GM15510 (cell line): ENCODE results near the gene ANKZF1.

Experiments
- POLR2A ChIP-seq: IDR thresholded peaks from 3 replicates; pipeline ENCODE4 v1.6.1; 2011; ENCODE audit warnings: borderline replicate concordance; ENCODE audit not compliant: insufficient read length; ENCODE audit errors: extremely low read depth

Gene ANKZF1

DNA sequence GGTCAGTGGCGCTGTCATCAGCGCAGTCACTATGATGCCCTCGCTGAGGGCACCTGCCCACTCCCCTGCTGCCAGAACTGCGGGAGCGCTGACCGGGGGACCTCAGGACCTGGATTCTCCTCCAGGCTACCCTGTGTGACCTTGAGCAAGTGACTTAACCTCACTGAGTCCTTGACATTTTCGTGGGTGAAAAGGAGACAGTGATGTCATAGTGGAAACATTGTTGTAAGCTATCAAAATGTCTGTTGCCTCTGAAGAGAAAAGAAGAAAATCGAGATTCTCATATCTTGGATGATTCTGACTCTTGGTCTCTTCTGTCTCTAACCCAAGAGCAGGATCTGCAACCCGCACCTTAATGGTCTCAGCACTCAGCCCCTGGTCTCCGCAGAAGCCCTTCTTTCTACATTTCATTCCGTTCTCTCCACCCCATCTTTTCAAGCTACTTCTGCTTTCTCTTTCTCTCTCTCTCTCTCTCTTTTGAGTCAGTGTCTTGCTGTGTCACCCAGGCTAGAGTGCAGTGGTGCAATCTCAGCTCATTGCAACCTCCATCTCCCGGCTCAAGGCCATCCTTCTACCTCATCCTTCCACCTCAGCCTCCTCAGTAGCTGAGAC is 25.1 kb downstream of the ANKZF1 start:
- TF ChIP-seq POLR2A, result no peak

DNA sequence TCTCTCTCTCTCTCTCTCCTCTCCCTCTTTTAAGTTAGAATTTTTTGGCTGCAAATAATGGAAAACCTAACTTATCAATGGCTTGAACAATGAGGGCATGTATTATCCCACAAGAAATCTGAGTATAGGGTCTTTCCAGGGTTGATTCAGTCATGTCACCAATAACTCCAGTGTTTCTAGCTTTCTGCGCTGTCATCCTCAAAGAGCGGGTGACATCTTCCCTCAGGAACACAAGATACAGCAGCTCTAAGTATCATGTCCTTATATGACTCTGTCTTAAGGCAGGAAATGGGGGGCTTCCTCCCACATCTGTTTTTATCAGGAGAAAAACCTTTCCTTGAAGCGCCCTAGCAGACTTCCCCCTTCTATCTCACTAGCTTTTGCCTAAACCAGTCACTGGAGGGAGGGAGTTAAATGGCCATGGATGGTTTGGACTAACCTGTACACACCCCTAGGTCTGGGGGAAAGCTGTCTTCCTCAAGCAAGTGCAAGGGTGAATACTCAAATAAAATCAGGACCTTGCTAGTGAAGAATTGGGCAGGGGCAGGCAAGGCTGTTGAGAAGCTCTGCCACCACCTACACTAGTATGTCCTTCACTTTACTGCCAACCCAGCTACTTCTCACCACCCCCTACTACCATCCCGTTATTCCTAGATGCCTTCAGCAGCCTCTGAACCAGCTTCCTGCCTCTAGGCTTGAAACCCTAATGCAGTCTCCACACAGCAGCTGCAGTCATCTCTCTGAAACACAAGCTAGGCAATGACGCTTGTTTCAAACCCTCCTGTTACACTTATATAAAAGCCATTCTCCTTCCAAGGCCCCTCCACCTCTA is 31.6 kb downstream of the ANKZF1 start:
- no peak for TF ChIP-seq POLR2A

- TF ChIP-seq POLR2A, result no peak
Measured at GRCh38 chr2:219266232-219266631, 36.6 kb downstream of the ANKZF1 start.

DNA sequence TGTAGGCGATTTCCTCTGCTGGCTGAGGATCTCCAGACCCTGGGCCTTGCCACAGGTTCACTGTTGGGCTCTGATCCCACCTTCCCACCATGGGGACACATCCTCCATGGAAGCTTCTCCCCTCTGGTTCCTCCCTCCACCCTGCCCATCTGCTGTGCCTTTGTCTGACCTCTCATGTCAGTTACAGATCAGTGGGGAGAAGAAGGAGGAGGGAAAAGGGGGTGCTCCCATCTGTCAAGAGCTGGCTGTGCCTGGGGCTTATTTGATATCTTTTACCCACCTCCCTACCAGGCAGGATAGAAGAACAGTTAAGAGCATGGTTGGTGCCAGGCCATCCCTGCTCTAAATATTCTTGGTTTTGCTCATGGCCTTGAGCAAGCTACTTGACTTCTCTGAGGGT is 37.3 kb downstream of the ANKZF1 start:
- no peak for TF ChIP-seq POLR2A

GRCh38 chr2:219268294-219268693 is 38.7 kb downstream of the ANKZF1 start:
- no peak for TF ChIP-seq POLR2A

DNA sequence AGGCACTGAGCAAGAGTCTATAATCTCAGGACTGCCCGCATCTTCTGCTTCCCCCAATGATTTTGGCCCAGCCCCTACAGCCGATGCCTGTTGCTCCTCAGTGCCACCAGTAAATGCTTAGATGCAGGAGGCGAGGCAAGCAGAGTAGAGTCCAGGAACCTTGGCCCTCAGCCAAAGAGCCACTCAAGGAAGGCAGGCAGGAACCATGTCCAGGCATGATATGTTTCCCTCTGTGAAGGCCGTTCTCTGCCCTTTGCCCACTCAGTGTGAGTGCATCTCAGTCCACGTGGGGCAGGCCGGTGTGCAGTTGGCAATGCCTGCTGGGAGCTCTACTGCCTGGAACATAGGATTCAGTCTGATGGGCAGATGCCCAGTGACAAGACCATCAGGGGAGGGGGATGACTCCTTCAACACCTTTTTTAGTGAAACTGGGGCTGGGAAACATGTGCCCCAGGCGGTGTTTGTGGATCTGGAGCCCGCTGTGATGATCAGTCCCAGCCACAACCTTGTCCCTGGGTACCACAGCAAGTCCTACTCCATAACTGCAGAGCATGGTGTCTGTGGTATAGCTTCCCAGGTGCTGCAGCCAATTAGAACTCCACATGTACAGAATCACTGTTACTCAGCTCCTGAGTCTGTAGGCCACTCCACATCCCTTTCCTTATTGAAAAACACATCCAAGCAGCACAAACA is 39.9 kb downstream of the ANKZF1 start:
- no peak for TF ChIP-seq POLR2A

GRCh38 chr2:219270055-219270372 is 40.4 kb downstream of the ANKZF1 start:
- no peak for TF ChIP-seq POLR2A

GRCh38 chr2:219271021-219271420 is 41.4 kb downstream of the ANKZF1 start:
- TF ChIP-seq POLR2A, result no peak

GRCh38 chr2:219272356-219272755 is 42.8 kb downstream of the ANKZF1 start:
- TF ChIP-seq POLR2A, result no peak

DNA sequence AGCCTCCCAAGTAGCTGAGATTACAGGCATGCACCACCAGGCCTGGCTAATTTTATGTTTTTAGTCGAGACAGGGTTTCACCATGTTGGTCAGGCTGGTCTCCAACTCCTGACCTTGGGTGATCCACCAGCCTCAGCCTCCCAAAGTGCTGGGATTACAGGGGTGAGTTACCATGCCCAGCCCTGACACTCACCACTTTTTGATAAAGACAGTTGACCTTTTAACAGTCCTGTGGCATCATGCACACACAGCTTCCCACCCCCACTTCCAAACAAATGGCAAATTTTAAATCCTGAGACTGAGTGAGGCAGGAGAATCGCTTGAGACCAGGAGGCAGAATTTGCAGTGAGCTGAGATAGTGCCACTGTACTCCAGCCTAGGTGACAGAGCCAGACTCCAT is 43.4 kb downstream of the ANKZF1 start:
- TF ChIP-seq POLR2A, result no peak

GRCh38 chr2:219273937-219274336 is 44.3 kb downstream of the ANKZF1 start:
- TF ChIP-seq POLR2A, result no peak

DNA sequence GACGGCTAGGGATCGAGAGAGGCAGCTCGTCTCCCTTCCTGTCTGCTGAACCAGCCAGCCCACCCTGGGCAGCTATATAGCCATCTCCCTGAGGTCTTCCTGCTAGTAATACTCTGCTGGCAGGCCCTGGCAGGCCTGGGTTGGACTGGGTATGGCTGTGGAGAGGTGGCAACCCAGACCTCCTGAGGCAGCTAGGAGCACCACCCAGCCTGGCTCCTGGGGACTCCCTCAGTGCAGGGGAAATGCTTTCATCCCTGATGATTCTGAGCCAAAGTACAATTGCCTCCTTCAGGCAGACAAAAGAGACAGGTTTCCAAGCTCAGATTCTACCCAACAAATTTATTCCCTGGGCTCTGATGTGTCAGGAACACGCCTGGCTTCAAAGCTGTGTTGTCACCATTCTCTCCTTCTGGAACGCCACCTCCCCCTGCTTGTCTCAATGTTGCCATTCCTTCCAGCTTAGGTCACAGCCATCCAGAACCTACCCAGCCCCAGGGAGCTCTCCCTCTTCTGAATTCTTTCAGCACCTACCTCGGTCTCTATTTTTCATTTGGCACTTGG is 44.8 kb downstream of the ANKZF1 start:
- TF ChIP-seq POLR2A, result no peak

DNA sequence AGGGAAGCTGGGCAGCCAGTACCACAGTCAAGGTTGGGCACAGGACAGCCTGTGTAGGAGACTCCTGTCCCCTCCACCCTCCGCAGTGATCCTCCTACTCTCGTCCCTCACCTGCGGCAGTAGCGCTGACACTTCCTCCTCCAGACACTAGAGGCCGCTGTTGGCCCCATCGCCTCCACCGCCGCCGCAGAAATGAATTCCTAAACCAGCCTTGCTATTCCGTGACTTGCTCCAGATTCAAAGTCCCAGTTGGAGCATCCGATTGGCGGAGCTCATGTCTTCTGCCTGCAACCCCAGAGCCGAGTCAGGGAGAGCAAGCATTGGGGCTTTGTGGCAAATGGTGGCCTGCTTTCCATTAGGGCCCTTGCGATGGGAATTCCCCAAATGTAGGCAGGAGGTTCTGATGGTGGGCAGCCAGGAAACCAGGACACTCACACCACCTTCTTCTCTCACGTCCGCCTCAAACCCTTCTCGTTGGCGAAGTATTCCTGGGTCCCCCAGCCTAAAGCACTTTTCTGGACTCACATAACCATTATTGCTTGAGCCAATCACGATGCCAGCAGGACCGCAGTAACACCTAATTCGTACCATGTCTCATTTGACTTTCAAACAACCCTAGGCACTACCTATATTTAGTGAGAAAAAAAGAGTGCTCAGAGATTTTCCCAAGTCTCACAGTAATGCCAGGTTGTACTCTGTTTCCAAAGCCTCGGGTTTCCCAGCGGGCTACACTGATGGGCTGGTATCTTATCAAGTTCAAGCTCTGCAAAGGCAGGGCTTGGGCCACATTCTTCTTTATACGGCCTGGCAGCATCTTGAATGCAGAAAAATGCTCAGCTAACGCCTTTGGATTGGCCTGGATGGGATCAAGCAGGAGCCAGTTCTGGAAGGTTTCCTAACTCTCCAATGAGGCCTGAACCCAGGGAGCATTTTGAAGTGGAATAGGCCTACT is 48.4 kb downstream of the ANKZF1 start:
- peak; percentile 31 for TF ChIP-seq POLR2A

DNA sequence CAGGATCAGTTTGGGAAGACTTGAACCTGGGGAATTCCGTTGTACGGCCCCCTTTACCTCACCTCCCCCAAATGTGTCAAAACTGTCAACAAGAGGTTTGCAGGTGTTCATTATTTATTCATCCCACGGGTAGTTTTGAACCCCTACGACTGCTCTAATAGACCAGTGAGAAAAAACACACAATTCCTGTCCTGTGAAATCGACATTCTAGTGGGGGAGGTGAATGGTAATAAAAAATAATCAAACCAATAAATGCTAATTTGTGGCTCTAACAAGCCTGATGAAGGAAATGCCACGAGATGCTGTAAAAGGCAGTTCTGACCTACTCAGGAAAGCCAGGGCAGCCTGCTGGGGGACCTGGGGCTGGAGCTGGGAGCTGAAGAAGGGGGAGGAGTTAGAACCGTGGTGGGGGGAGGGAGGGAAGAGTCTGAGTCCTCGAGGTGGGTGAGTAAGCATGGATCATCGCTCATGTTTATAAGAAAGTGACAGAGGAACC is 49.1 kb downstream of the ANKZF1 start:
- no peak for TF ChIP-seq POLR2A
